OCI-LY1 (cell line): ENCODE data around the gene GIGYF2.

Experiments
- EZH2 ChIP-seq: fragments of 200-600 bp; sonication (generic), shearing (Covaris generic); IDR thresholded peaks from 2 replicates; pipeline ENCODE4 v1.8.0; 2017; ENCODE audit warnings: borderline replicate concordance, mixed run types, mild to moderate bottlenecking, antibody characterized with exemption, low read length, moderate library complexity, mixed read lengths
- TF ChIP-seq, protein P1 (sequence below): fragments of 200-600 bp; sonication (generic), shearing (Covaris generic); IDR thresholded peaks from 2 replicates; pipeline ENCODE4 v1.5.1; 2017; ENCODE audit warnings: mild to moderate bottlenecking, antibody characterized with exemption, low read length, moderate library complexity, mixed read lengths

DNA sequence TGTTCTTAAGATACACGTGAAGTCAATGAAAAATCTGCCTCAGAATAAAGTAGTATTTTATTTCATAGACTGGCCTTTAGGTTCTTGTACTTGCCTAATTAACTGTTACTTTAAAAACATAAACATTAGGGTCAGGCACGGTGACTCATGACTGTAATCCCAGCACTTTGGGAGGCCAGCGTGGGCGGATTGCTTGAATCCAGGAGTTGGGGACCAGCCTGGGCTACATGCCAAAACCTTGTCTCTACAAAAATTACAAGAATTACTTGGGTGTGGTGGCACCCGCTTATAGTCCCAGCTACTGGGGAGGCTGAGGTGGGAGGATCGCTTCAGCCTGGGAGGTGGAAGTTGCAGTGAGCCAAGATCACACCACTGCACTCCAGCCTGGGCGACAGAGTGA lies 157.0 kb downstream of the GIGYF2 start:
- TF ChIP-seq, protein P1, sequence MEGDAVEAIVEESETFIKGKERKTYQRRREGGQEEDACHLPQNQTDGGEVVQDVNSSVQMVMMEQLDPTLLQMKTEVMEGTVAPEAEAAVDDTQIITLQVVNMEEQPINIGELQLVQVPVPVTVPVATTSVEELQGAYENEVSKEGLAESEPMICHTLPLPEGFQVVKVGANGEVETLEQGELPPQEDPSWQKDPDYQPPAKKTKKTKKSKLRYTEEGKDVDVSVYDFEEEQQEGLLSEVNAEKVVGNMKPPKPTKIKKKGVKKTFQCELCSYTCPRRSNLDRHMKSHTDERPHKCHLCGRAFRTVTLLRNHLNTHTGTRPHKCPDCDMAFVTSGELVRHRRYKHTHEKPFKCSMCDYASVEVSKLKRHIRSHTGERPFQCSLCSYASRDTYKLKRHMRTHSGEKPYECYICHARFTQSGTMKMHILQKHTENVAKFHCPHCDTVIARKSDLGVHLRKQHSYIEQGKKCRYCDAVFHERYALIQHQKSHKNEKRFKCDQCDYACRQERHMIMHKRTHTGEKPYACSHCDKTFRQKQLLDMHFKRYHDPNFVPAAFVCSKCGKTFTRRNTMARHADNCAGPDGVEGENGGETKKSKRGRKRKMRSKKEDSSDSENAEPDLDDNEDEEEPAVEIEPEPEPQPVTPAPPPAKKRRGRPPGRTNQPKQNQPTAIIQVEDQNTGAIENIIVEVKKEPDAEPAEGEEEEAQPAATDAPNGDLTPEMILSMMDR = no peak
- no peak for TF ChIP-seq EZH2
